DOHH2 (cell line): ENCODE results near the gene MIA.

ENCODE experiments used
- EZH2phosphoT487 ChIP-seq: fragments of 200-600 bp; sonication (generic); IDR thresholded peaks from 2 replicates; pipeline ENCODE4 v1.6.1; 2017; ENCODE audit warnings: borderline replicate concordance, mild to moderate bottlenecking, antibody characterized with exemption, low read length, moderate library complexity, mixed read lengths
- TF ChIP-seq, protein P1 (sequence below): fragments of 200-600 bp; sonication (generic); IDR thresholded peaks from one replicate; pipeline ENCODE4 v1.5.1; 2014; ENCODE audit warnings: antibody characterized with exemption, mild to moderate bottlenecking, low read depth, low read length; ENCODE audit not compliant: poor library complexity, severe bottlenecking

DNA sequence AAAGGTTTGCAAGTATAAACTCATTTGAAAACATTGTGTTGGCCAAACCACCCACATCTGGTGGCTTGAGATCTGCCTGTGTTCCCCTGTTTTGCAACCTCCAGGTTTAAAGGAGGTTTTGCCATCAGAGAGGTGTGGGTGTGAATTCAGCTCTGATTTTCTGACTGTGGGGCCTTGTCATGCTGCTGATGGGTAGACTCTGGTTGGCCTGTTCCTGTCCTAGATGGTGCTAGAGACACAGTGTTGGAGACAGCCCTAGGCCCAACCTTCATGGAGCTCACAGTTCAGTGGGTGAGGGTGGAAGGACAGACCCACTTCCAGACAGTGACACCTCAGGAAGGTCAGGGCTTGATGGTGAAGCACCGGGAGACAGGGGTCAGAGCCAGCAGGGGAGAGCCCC is 10.2 kb downstream of the MIA start:
- TF ChIP-seq, protein P1, sequence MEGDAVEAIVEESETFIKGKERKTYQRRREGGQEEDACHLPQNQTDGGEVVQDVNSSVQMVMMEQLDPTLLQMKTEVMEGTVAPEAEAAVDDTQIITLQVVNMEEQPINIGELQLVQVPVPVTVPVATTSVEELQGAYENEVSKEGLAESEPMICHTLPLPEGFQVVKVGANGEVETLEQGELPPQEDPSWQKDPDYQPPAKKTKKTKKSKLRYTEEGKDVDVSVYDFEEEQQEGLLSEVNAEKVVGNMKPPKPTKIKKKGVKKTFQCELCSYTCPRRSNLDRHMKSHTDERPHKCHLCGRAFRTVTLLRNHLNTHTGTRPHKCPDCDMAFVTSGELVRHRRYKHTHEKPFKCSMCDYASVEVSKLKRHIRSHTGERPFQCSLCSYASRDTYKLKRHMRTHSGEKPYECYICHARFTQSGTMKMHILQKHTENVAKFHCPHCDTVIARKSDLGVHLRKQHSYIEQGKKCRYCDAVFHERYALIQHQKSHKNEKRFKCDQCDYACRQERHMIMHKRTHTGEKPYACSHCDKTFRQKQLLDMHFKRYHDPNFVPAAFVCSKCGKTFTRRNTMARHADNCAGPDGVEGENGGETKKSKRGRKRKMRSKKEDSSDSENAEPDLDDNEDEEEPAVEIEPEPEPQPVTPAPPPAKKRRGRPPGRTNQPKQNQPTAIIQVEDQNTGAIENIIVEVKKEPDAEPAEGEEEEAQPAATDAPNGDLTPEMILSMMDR: no peak
- TF ChIP-seq EZH2phosphoT487: no peak
